Ureter (tissue), 1 donor: Measurements from ENCODE around the gene UBE2J2. TPM values are rescaled to one million over a fixed set of nuclear protein-coding genes. Genes with fewer than 3 reads are reported as not detected.
A peak's percentile ranks its signal among the peaks of the same experiment; 100 is the strongest.
"Not testable (repeated sequence)": the region's sequence is repeated elsewhere in the genome, so short reads cannot be mapped to it uniquely, and the experiment has no call there.

Experiments used
- DNase-seq: peaks from one replicate; pipeline ENCODE4 v3.0.0-alpha.2; 2020; ENCODE audit warnings: low spot score
- total RNA-seq: library from RNA; stranded (reverse); gene quantifications from one replicate; pipeline ENCODE4 v1.2.4, GENCODE V29; 2023
- donor health status: DM: yes; HTN: yes; CAD: no.

The UBE2J2 gene
- total RNA-seq: 59.8 TPM

- DNase-seq: peak; percentile 95
These were observed at the start of gene UBE2J2 for GRCh38 chr1:1273512-1274298. Gene UBE2J2 (minus strand): TSS chr1:1273854. CDS start chr1:1267992, 5,862 bp downstream.

GRCh38 chr1:1322952-1323351 is 49.3 kb upstream of the UBE2J2 start:
- DNase-seq: no peak

GRCh38 chr1:1322418-1322817 is 48.8 kb upstream of the UBE2J2 start:
- DNase-seq: no peak

GRCh38 chr1:1321477-1321876 is 47.8 kb upstream of the UBE2J2 start:
- no peak for DNase-seq

- DNase-seq: no peak
These were observed 47.2 kb upstream of the UBE2J2 start for GRCh38 chr1:1320666-1321448.

- no peak for DNase-seq
These were observed 45.9 kb upstream of the UBE2J2 start for GRCh38 chr1:1319646-1319941.

- no peak for DNase-seq
These were observed 45.4 kb upstream of the UBE2J2 start for GRCh38 chr1:1318777-1319645.

- peak; percentile 80 for DNase-seq
These were observed 44.5 kb upstream of the UBE2J2 start for GRCh38 chr1:1318131-1318652.

- no peak for DNase-seq
These were observed 43.8 kb upstream of the UBE2J2 start for GRCh38 chr1:1317420-1317819.

- not testable (repeated sequence) for DNase-seq
These were observed 42.5 kb upstream of the UBE2J2 start for GRCh38 chr1:1316199-1316598.

GRCh38 chr1:1315435-1315954 is 41.8 kb upstream of the UBE2J2 start:
- DNase-seq: no peak

- DNase-seq: no peak
These were observed 41.2 kb upstream of the UBE2J2 start for GRCh38 chr1:1314678-1315335.

GRCh38 chr1:1314237-1314586 is 40.6 kb upstream of the UBE2J2 start:
- no peak for DNase-seq

- no peak for DNase-seq
These were observed 40.0 kb upstream of the UBE2J2 start for GRCh38 chr1:1313500-1314236.

GRCh38 chr1:1312450-1313314 is 39.0 kb upstream of the UBE2J2 start:
- no peak for DNase-seq

- DNase-seq: no peak
These were observed 37.8 kb upstream of the UBE2J2 start for GRCh38 chr1:1311107-1312104.

GRCh38 chr1:1310476-1311053 is 36.9 kb upstream of the UBE2J2 start:
- DNase-seq: peak; percentile 79

- DNase-seq: no peak
These were observed 36.4 kb upstream of the UBE2J2 start for GRCh38 chr1:1310109-1310385.
